CD4-positive, alpha-beta memory T cell (primary cell): ENCODE data around the gene WNT3A. TPM values are rescaled to one million over a fixed set of nuclear protein-coding genes. Genes with fewer than 3 reads are reported as not detected.

Source experiments
- CTCF ChIA-PET: fragments of 350-600 bp; sonication (Branson Sonifier 250); formaldehyde crosslinking; loops from one replicate; lab custom pipeline; 2021; ENCODE audit warnings: inconsistent platforms; ENCODE audit not compliant: partially characterized antibody; lab: Charles Lee
- POLR2A ChIA-PET: fragments of 350-600 bp; sonication (Branson Sonifier 250); formaldehyde crosslinking; loops from one replicate; lab custom pipeline; 2021; ENCODE audit not compliant: partially characterized antibody; lab: Charles Lee
- DNase-seq, 5 donors: peaks; one replicate each; pipeline versions ENCODE4 v3.0.0 to v3.0.0-alpha.2; 2020 to 2022; ENCODE audit warnings: mixed read lengths in 1 of 5
- H3K27ac ChIP-seq: one replicate; pipeline ENCODE4 v1.7.0; 2013; ENCODE audit warnings: low read depth, low read length
- H3K27me3 ChIP-seq: 2 replicates; pipeline ENCODE4 v1.7.0; 2013; ENCODE audit warnings: mild to moderate bottlenecking, low read length, moderate library complexity; ENCODE audit not compliant: insufficient read depth
- H3K36me3 ChIP-seq: 2 replicates; pipeline ENCODE4 v1.7.0; 2013; ENCODE audit warnings: mild to moderate bottlenecking, low read length, moderate library complexity; ENCODE audit not compliant: insufficient read depth
- H3K4me1 ChIP-seq: 2 replicates; pipeline ENCODE4 v1.7.0; 2013; ENCODE audit warnings: mild to moderate bottlenecking, low read length, moderate library complexity; ENCODE audit not compliant: insufficient read depth
- H3K4me3 ChIP-seq, 2 donors: one replicate each; pipeline ENCODE4 v1.7.0; 2013; ENCODE audit warnings: low read length in 2 of 2, mild to moderate bottlenecking in 1 of 2
- H3K9me3 ChIP-seq, 2 donors: one replicate each; pipeline ENCODE4 v1.7.0; 2013; ENCODE audit warnings: low read length in 2 of 2, control low read depth in 1 of 2; ENCODE audit not compliant: control insufficient read depth in 1 of 2
- H3K27ac Mint-ChIP-seq, 7 donors: one replicate each; pipeline ENCODE4 v1.8.0; 2020 to 2021; ENCODE audit warnings: mixed read lengths in 7 of 7, mild to moderate bottlenecking in 6 of 7, inconsistent platforms in 3 of 7, moderate library complexity in 3 of 7
- H3K27me3 Mint-ChIP-seq, 2 donors: one replicate each; pipeline ENCODE4 v1.8.0; 2020 to 2021; ENCODE audit warnings: mixed read lengths in 2 of 2
- H3K36me3 Mint-ChIP-seq, 2 donors: one replicate each; pipeline ENCODE4 v1.8.0; 2020 to 2021; ENCODE audit warnings: mixed read lengths in 2 of 2, inconsistent platforms in 1 of 2, mild to moderate bottlenecking in 1 of 2
- H3K4me1 Mint-ChIP-seq, 4 donors: one replicate each; pipeline ENCODE4 v1.8.0; 2020 to 2021; ENCODE audit warnings: mixed read lengths in 4 of 4, mild to moderate bottlenecking in 1 of 4
- H3K4me3 Mint-ChIP-seq, 8 donors: one replicate each; pipeline ENCODE4 v1.8.0; 2020 to 2021; ENCODE audit warnings: mixed read lengths in 8 of 8, mild to moderate bottlenecking in 7 of 8, moderate library complexity in 6 of 8, inconsistent platforms in 3 of 8
- H3K9me3 Mint-ChIP-seq, 8 donors: one replicate each; pipeline ENCODE4 v1.8.0; 2020 to 2021; ENCODE audit warnings: mixed read lengths in 8 of 8, mild to moderate bottlenecking in 5 of 8, inconsistent platforms in 3 of 8, moderate library complexity in 1 of 8
- intact Hi-C: fragments of 100-400 bp; cut with micrococcal nuclease; formaldehyde crosslinking; loops from one replicate; pipeline ENCODE4 v1.15.1; 2023
- polyA plus RNA-seq, 2 donors: library from polyadenylated mRNA; unstranded; fragments of 300-500 nt; fragmentation: Illumina TruSeq; gene quantifications; one replicate each; pipeline ENCODE4 v1.2.3, GENCODE V29; 2021
- total RNA-seq, 2 experiments: library from RNA; stranded (reverse); gene quantifications; one replicate each; pipeline ENCODE4 v1.2.3, GENCODE V29; 2021

Gene WNT3A
- total and polyA plus RNA-seq, 4 experiments from 2014 or later = not detected

DNA sequence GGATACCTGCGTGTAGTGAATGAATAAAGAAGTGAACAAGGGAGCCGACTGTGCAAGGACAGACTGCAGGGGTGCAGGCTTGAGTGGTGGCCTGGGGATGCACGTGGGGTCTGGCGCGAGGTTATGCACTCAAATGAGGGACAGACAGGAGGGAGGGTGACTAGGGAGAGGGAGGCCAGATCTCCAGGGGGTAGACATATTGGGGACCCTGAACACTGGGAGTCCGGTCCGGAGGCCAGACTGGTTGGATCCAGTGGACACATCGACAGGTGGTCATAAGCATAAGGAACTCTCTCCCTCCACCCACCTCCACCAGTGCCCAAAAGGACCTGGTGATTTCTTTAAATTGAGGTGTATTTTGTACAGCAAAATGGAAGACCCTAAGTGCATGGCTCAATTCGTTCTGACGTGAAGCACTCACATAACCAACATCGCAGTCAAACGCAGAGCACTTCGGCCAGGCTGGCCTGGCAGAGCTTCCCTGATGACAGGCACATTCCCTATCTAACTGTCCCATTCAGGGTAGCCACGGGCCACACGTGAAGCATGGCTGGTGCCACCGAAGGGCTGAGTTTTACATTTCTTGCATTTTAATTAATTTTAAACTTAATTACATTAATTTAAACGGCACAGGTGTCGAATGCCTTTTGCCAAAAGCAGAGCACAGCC lies 14.0 kb downstream of the WNT3A start:
- Mint-ChIP-seq H3K27me3 (no peaks in the 10 kb centered on the region), H3K4me3 (no peak overlapping the region), H3K4me1 (no peaks in the 10 kb centered on the region), H3K27ac (no peak overlapping the region), H3K9me3 (no peaks in the 10 kb centered on the region), H3K36me3 (no peaks in the 10 kb centered on the region)
- Histone ChIP-seq H3K4me1 (no peaks in the 10 kb centered on the region), H3K4me3 (no peak overlapping the region), H3K36me3 (no peaks in the 10 kb centered on the region), H3K9me3 (no peaks in the 10 kb centered on the region), H3K27me3 (no peaks in the 10 kb centered on the region), H3K27ac (no peak overlapping the region)
- no peak for DNase-seq
- POLR2A ChIA-PET = no interaction called here
- intact Hi-C loops = no loop called here
- CTCF ChIA-PET = no interaction called here

DNA sequence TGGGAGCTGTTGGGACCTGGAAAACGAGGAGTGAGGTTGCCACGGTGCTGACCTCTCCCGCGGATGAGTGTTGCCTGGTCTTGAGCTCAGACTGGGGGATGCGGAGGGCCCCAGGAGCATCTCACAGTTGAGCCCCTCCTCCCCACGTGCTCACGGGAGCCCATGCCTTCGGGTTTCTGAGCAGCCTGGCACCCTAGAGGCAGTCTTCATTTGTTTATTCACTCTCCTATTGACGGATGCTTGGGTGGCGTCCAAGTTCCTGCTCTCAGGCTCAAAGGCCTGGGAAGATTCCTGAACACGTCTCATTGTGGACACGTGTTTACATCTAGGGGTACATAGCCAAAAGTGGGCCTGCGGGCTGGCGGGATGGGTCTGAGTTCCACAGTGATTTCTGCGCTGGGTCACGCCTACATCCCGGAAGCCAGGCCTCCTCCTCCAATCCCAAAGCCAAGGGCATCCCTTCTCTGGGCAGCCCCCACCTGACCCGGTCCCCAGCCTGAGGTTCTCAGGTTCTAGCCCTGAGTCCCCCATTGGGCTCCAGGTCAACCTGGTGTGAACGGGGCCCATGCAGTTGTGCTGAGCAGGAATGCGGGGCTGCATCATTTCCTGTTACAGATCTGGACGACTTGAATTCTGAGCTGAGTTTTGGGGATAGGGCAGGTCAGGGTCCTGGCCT lies 14.7 kb downstream of the WNT3A start:
- intact Hi-C loops = no loop called here
- Histone ChIP-seq H3K4me1 (no peaks in the 10 kb centered on the region), H3K9me3 (no peaks in the 10 kb centered on the region), H3K36me3 (no peaks in the 10 kb centered on the region), H3K27ac (no peak overlapping the region), H3K4me3 (no peak overlapping the region), H3K27me3 (no peaks in the 10 kb centered on the region)
- no peak for DNase-seq
- no peaks in the 10 kb centered on the region for H3K9me3 Mint-ChIP-seq
- no peaks in the 10 kb centered on the region for H3K36me3 Mint-ChIP-seq
- ChIA-PET CTCF (no interaction called here), POLR2A (no interaction called here)
- H3K4me3 Mint-ChIP-seq = no peak overlapping the region
- no peaks in the 10 kb centered on the region for H3K4me1 Mint-ChIP-seq
- no peak overlapping the region for H3K27ac Mint-ChIP-seq
- no peaks in the 10 kb centered on the region for H3K27me3 Mint-ChIP-seq

DNA sequence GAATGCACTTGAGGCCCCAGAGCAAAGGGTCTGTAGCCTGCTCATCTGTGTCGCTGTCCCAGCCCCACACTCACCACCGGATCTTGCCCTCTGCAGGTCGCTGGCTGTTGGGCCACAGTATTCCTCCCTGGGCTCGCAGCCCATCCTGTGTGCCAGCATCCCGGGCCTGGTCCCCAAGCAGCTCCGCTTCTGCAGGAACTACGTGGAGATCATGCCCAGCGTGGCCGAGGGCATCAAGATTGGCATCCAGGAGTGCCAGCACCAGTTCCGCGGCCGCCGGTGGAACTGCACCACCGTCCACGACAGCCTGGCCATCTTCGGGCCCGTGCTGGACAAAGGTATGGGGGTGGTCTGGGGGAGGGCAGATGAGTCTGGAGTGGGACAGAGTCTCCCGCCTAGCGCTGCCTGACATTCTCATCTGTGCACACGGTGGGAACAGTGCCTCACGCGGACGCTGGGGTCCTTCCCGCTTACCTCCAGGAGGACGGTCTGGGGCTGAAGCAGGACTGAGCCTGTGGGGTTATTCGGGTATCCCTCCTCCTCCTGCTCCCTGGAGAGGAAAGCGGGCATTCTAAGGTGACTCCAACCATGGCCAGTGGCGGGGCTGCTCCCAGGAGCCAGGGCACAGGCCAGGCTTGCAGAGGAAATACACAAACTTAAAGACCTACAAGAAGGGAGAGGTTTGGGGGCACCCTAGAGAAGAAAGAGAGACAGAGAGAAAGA lies 15.9 kb downstream of the WNT3A start:
- CTCF ChIA-PET = no interaction called here
- H3K27me3 Mint-ChIP-seq = peaks cover 0 to 3% of the 10 kb centered on the region in 2 donors

DNA sequence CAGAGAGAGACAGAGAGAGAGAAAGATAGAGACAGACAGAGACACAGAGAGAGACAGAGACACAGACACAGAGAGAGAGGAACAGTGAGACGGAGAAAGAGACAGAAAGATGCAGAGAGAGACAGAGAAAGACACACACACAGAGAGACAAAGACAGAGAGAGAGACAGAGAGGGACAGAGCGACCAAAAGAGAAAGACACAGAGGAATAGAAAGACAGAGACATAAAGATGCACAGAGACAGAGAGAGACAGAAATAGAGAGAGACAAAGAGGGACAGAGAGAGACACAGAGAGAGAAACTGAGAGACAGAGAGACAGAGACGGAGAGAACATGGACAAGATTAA lies 16.5 kb downstream of the WNT3A start:
- no peaks in the 10 kb centered on the region for H3K36me3 ChIP-seq
- no peaks in the 10 kb centered on the region for H3K4me1 ChIP-seq
- Mint-ChIP-seq H3K27ac (peak overlapping the region in 1 of 7 donors; percentile 3), H3K9me3 (no peaks in the 10 kb centered on the region), H3K36me3 (no peaks in the 10 kb centered on the region), H3K4me1 (no peaks in the 10 kb centered on the region), H3K27me3 (peaks cover 0 to 3% of the 10 kb centered on the region in 2 donors), H3K4me3 (no peak overlapping the region)
- H3K27ac ChIP-seq = no peak overlapping the region
- ChIA-PET CTCF (no interaction called here), POLR2A (no interaction called here)
- intact Hi-C loops = no loop called here
- no peaks in the 10 kb centered on the region for H3K27me3 ChIP-seq
- no peaks in the 10 kb centered on the region for H3K9me3 ChIP-seq
- no peak for DNase-seq
- no peak overlapping the region for H3K4me3 ChIP-seq

More for the DNA sequence above, 15.9 kb downstream of the WNT3A start:
- Histone ChIP-seq H3K4me1 (no peaks in the 10 kb centered on the region), H3K9me3 (no peaks in the 10 kb centered on the region), H3K27ac (no peak overlapping the region), H3K36me3 (no peaks in the 10 kb centered on the region), H3K27me3 (no peaks in the 10 kb centered on the region), H3K4me3 (no peak overlapping the region)
- Mint-ChIP-seq H3K9me3 (no peaks in the 10 kb centered on the region), H3K36me3 (no peaks in the 10 kb centered on the region), H3K27ac (no peak overlapping the region), H3K4me3 (no peak overlapping the region), H3K4me1 (no peaks in the 10 kb centered on the region)
- intact Hi-C loops = no loop called here
- DNase-seq = no peak
- POLR2A ChIA-PET = no interaction called here

DNA sequence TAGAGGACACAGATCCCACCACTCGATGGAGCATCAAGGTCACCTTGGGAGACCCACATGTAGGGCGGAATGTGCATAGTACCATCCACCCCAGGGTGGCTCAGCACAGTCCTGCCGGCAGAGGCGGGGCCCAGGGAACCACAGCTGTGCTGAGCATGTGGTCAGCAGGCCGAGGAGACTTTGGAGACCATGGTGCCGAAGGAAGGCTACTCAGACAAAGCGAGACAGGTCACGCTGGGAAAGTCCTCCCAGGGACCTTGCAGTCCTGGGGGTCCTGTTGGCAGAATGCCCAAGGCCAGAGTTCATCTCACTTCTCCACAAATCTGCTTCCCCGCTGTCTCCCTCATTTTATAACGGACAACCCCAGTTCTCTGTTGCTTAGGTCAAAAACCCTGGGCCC lies 22.5 kb downstream of the WNT3A start:
- DNase-seq = no peak
- Histone ChIP-seq H3K27ac (no peak overlapping the region), H3K9me3 (no peaks in the 10 kb centered on the region), H3K36me3 (no peaks in the 10 kb centered on the region), H3K27me3 (no peaks in the 10 kb centered on the region), H3K4me3 (no peak overlapping the region), H3K4me1 (no peaks in the 10 kb centered on the region)
- Mint-ChIP-seq H3K4me3 (no peak overlapping the region), H3K9me3 (peaks cover 0 to 2% (median 0%) of the 10 kb centered on the region in 8 donors), H3K27ac (no peak overlapping the region), H3K4me1 (no peaks in the 10 kb centered on the region), H3K36me3 (no peaks in the 10 kb centered on the region), H3K27me3 (peaks cover 15% of the 10 kb centered on the region in 2 donors)
- CTCF ChIA-PET = no interaction called here
- POLR2A ChIA-PET = no interaction called here
- intact Hi-C loops = no loop called here

DNA sequence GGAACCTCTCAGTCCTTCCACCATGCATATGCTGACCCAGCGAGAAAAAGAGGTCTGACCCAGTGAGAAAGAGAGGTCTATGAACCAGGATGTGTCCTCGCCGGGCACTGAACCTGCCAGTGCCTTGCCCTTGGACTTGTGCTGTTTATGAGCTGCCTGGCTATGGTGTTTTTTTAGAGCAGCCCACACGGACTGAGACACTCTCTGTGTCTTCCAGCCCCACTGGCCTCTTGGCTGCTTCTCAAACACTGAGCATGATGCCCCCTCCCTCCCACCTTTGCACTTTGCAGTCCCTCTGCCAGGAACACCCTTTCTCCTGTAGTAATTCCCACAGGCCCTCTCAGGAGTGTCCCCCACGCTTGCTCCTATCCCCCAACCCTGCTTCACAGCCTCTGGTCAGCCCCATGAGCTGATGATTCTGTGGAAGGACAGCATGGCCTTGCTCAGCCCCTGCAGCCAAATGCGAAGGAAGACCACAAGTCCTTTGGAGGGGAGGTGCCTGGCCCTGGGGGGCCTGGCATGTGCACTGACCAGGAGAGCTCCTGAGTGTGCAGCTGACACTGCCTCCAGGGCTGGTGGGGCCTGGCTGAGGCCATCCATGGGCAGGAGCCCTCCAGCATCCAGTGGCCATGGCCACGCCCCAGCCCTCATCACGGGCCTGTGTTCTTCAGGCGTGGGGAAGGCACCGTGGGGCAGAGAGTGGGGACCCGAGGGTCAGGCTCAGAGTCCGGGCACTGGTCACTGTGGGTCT lies 23.8 kb downstream of the WNT3A start:
- ChIA-PET POLR2A (no interaction called here), CTCF (no interaction called here)
- Mint-ChIP-seq H3K4me1 (no peaks in the 10 kb centered on the region), H3K36me3 (no peaks in the 10 kb centered on the region), H3K4me3 (no peak overlapping the region), H3K27me3 (peaks cover 20 to 21% of the 10 kb centered on the region in 2 donors), H3K27ac (peak overlapping the region in 2 of 7 donors; percentile 22 to 57), H3K9me3 (peaks cover 0 to 2% (median 0%) of the 10 kb centered on the region in 8 donors)
- Histone ChIP-seq H3K4me1 (no peaks in the 10 kb centered on the region), H3K4me3 (no peak overlapping the region), H3K27me3 (no peaks in the 10 kb centered on the region), H3K36me3 (no peaks in the 10 kb centered on the region), H3K9me3 (no peaks in the 10 kb centered on the region), H3K27ac (no peak overlapping the region)
- no peak for DNase-seq
- intact Hi-C loops = no loop called here
